IMR-90 (cell line): ENCODE results near the gene EML5.

Source experiments
- FOS ChIP-seq: fragments of 150-350 bp; IDR thresholded peaks from 2 replicates; pipeline ENCODE4 v1.6.1; 2016; ENCODE audit warnings: low read depth, low read length
- MAFK ChIP-seq: IDR thresholded peaks from 2 replicates; pipeline ENCODE4 v1.6.1; 2012; ENCODE audit warnings: low read depth, low read length, improper control_type of control experiment
- MAZ ChIP-seq: IDR thresholded peaks from 2 replicates; pipeline ENCODE4 v1.6.1; 2012; ENCODE audit warnings: low read depth, mild to moderate bottlenecking, low read length, improper control_type of control experiment, moderate library complexity, borderline replicate concordance
- MXI1 ChIP-seq: IDR thresholded peaks from 2 replicates; pipeline ENCODE4 v1.6.1; 2012; ENCODE audit warnings: low read depth, mild to moderate bottlenecking, low read length, moderate library complexity, borderline replicate concordance
- POLR2A ChIP-seq: IDR thresholded peaks from 2 replicates; pipeline ENCODE4 v1.6.1; 2012; ENCODE audit warnings: mild to moderate bottlenecking, low read depth, low read length
- RAD21 ChIP-seq: IDR thresholded peaks from 2 replicates; pipeline ENCODE4 v1.6.1; 2012; ENCODE audit warnings: low read length, improper control_type of control experiment
- RCOR1 ChIP-seq: IDR thresholded peaks from 2 replicates; pipeline ENCODE4 v1.6.1; 2012; ENCODE audit warnings: mild to moderate bottlenecking, low read length, improper control_type of control experiment; ENCODE audit not compliant: insufficient replicate concordance
- RFX5 ChIP-seq: IDR thresholded peaks from 2 replicates; pipeline ENCODE4 v1.8.0; 2012; ENCODE audit warnings: low read depth, mild to moderate bottlenecking, low read length, moderate library complexity
- SMC3 ChIP-seq: fragments of 150-350 bp; IDR thresholded peaks from 2 replicates; pipeline ENCODE4 v1.6.1; 2016; ENCODE audit warnings: low read depth, mild to moderate bottlenecking, antibody characterized with exemption, low read length, moderate library complexity
- USF2 ChIP-seq: fragments of 150-350 bp; IDR thresholded peaks from 2 replicates; pipeline ENCODE4 v1.6.1; 2017; ENCODE audit warnings: mild to moderate bottlenecking, antibody characterized with exemption, low read length, low read depth
- TF ChIP-seq, protein P1 (sequence below): conservative IDR thresholded peaks from 2 replicates; pipeline ENCODE4 v1.5.1; 2012; ENCODE audit warnings: mild to moderate bottlenecking, low read depth, low read length, improper control_type of control experiment
- TF ChIP-seq, protein P2 (sequence below): fragments of 150-350 bp; IDR thresholded peaks from 2 replicates; pipeline ENCODE4 v1.6.1; 2016; ENCODE audit warnings: low read depth, mild to moderate bottlenecking, low read length, moderate library complexity, borderline replicate concordance

DNA sequence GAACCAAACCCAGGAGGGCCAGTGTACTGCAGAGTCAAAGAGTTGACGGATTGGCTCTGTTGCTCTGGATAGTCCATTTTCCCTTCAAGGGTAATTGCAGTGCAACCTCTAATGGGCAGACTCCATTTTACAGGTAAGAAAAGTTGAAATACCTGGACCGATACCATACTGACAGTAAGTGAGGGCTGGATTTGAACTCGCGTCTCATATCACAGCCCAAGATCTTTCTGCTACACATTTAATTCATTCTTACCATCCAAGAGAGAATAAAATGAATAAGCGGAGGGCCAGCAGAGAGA lies 230.3 kb downstream of the EML5 start:
- TF ChIP-seq, protein P1, sequence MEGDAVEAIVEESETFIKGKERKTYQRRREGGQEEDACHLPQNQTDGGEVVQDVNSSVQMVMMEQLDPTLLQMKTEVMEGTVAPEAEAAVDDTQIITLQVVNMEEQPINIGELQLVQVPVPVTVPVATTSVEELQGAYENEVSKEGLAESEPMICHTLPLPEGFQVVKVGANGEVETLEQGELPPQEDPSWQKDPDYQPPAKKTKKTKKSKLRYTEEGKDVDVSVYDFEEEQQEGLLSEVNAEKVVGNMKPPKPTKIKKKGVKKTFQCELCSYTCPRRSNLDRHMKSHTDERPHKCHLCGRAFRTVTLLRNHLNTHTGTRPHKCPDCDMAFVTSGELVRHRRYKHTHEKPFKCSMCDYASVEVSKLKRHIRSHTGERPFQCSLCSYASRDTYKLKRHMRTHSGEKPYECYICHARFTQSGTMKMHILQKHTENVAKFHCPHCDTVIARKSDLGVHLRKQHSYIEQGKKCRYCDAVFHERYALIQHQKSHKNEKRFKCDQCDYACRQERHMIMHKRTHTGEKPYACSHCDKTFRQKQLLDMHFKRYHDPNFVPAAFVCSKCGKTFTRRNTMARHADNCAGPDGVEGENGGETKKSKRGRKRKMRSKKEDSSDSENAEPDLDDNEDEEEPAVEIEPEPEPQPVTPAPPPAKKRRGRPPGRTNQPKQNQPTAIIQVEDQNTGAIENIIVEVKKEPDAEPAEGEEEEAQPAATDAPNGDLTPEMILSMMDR: no peak
- no peak for TF ChIP-seq RAD21
- TF ChIP-seq POLR2A: no peak
- TF ChIP-seq MXI1: no peak
- TF ChIP-seq, protein P2, sequence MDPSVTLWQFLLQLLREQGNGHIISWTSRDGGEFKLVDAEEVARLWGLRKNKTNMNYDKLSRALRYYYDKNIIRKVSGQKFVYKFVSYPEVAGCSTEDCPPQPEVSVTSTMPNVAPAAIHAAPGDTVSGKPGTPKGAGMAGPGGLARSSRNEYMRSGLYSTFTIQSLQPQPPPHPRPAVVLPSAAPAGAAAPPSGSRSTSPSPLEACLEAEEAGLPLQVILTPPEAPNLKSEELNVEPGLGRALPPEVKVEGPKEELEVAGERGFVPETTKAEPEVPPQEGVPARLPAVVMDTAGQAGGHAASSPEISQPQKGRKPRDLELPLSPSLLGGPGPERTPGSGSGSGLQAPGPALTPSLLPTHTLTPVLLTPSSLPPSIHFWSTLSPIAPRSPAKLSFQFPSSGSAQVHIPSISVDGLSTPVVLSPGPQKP: no peak
- no peak for TF ChIP-seq USF2
- no peak for TF ChIP-seq MAFK
- TF ChIP-seq RFX5: no peak
- no peak for TF ChIP-seq SMC3
- no peak for TF ChIP-seq MAZ
- TF ChIP-seq FOS: no peak
- TF ChIP-seq RCOR1: no peak
